NCI-H1092 treated with DMSO at 0.1 percent for 48 hours (cell line): Measurements from ENCODE around the gene SLC24A3.

Experiments
- DNase-seq: peaks from one replicate; lab custom pipeline; 2025; lab: John Stamatoyannopoulos, UW

Gene SLC24A3

DNA sequence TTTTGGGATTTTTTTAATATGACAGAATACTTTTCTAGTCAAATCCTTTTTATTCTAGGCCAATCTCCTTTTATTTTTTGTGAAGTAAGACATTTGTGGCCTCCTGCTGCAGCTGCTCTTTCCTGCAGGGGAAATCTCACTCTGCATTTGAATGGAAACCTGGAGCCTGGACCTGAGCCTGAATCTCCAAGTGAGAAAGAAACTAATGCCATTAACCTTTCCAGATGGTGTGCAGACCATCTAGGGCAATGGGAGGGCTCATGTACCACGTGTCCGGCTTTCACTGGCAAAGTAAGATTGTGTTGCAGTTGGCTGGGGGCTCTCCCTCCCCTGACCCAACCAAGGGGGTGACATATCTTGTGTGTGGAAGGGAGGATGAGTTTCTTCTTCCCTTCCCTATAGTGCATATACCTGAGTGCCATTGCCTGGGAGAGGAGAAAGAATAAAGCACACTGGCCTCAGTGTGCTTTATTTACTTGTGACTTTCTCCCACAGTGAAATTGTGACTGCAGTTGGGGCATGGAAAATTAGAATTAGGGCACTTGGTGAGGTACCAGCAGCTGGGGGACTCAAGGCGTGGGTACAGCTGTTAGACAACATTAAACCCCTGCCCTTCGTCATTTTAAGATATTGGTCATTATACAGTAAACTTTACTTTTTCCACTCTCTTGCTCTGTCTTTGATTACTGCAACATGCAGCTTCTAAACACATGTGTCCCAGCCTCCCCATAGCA is 385.8 kb downstream of the SLC24A3 start:
- no peak for DNase-seq

DNA sequence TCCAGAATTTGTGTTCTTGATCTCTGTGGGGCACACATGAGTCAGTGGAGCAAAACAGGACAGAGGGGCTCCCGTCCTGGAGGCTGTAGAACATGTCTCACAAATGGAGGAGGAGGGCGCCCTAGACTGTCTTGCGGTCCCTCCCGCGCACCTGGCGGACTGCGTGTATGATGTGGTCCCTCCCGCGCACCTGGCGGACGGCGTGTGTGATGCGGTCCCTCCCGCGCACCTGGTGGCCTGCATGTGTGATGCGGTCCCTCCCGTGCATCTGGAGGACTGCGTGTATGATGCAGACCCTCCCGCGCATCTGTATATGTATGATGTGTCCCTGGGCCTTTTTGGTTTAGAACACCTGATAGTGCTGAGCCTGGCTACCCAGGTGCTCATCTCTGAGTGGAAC is 386.8 kb downstream of the SLC24A3 start:
- DNase-seq: no peak

DNA sequence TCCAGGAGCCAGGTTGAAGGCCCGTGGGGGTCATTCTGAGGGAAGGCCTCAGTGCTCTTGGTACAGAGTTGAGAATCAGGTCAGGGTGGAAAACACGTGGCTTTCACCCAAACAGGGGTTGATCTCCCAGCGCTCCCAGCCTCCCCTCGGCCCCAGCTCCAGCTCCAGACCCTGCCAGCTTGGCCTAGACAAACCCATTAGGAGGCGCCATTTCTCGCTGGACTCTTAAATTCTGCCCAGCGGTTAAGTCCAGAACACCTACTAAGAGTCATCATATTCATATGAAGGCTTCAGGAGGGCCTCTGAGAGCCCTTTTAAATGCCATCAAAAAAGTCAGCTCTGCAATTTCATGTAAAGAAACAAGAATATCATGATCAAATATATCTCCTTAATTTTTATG is 387.6 kb downstream of the SLC24A3 start:
- DNase-seq: no peak

DNA sequence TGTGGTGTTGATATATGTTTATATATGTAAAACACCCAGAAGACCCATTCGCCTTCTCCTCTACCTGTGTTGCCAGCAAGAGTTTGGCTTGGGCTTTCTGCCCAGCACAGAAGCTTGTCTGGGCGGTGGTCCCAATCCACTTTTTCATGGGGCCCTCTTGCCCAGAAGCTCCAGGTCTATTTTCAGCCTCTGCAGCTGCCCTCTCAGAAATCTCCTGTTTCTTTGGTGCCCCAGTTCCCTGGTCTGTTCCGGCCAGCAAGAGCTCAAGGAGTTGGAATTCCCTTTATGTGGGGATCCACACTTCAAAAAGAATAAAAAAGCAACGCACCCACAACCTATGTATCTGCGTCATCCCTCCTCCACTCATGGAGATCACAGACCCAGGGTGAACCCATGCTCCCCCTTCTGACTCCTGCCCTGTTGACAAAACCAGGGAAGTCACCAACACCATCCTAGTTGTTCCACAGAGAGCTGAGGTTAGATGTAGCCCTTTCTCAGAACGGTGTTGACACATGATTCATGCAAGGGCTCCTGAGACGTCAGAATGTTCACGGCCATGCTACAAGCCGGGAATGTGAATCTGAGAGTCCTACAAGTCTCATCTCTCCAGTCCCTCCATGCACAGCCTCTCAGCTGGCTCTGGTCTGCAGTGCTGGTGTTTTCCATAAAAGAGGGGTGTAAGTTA is 388.8 kb downstream of the SLC24A3 start:
- DNase-seq: no peak

DNA sequence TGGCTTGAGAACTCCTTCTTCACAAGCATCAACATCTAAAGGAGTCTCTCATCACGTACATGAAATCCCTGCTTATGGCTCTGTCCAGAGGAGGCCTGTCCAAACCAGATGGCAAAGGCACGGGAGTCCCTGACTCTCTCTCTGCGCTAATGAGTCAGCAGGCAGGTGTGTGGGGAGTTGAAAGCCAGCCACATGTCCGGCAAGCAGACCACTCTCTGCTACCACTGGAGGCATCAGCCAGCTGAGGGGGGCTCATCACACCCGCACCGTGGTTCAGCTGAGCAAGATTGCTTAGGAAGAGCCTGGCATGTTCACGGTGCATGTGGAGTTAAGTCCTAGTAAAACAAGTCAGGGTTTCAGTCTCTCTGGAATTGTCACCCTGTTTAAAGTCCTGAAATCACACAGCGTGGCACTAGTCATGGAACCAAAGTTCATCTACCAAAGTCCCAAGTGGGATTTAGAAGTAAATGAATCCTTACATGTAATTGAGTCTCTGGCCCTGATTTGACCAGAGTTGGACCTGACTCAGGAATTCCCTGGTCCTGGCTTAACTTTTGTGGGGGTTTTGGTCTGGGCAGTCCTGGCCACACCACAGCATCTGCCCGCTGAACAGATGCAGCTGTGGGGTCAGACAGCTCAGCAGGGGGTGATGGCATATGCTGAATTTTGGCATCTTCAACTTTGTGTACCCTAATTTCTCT is 390.4 kb downstream of the SLC24A3 start:
- peak; percentile 14 for DNase-seq

DNA sequence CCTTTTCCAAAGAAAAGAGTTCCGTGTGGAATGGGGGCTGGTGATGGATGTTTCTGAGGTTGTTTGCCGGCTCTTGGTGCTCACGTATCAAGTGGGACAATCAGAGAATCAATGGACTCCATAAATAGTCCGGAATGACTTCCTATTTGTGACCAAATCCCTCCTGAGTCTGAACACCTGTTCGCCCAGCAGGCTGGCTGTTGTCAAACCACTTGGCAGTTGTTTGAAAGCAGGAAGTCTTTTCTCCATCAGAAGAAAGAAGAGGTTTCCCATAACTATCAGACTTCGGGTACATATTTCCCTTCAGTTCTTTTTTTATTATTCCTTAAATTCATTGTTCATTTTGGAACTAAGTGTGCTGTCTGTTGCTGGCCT is 390.9 kb downstream of the SLC24A3 start:
- DNase-seq: peak; percentile 50

DNA sequence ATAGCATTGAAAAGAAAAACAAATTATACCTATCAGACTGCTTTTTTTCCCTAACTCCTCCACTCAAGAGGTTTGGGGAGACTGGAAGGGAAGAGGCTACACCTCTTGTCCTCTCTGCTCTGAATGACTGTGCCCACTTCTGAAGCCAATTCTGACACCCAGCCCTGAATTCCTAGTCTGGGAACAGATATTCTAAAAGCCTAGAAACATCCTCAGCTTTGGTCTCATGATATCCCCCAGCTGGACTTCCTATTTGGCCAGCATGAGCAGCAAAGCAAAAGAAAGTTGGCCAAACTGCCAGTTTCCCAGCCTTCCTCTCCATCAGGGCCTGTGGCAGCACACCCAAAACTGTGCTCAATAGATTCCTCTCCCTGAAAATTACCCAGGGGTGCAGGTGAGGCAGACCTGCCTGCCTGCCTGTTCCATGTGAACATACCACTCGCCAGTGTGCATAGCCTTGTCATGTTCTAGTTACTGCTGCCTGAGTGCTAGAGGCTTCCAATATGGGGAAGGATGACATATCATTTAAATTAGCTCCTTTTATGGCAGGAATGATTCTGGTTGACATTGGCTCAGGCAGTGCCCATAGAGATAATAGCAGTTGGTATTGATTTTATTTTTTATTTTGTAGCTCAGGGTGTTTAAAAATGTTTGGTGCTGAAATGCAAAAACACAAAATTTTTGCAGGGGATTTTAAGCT is 393.5 kb downstream of the SLC24A3 start:
- no peak for DNase-seq

DNA sequence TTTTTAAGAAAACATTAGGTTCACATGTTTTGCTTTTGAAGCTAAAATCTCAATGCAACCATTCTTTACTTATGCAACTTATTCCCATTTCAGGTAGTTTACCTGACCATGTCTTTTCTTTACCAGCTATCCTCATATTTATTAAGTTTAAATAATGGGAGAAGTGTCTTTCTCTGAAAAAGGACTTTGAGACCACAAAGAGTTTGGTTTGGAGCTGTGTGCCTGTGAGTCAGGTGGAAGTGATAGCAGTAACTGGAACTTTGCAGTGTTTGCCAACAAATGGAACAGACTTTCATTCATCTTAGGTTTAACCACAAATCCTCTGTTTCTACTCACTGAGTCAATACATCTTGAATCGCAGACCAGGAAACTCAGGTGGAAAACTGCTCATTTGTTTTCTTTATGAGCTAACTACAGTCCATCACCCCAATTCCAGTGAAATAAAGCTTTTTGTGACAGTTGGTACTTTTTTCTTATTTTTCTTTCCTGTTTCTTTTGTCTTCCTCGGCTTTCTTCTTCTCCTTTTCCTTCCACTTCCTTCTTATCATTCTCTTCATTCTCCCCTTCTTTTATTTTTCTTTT is 397.3 kb downstream of the SLC24A3 start:
- DNase-seq: no peak

DNA sequence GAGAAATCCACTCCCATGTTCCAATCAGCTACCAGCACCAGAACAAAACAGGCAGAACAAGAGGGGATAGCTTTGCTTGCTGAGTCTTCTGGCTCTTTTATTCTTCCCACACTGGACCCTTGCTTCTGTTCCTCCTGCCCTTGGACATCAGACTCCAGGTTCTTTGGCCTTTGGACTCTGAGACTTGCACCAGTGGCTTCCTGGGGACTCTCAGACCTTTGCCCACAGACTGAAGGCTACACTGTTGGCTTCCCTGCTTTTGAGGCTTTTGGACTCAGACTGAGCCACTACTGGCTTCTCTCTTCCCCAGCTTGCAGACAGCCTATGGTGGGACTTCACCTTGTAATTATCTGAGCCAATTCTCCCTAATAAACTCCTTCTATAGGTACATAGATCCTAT is 403.2 kb downstream of the SLC24A3 start:
- no peak for DNase-seq

DNA sequence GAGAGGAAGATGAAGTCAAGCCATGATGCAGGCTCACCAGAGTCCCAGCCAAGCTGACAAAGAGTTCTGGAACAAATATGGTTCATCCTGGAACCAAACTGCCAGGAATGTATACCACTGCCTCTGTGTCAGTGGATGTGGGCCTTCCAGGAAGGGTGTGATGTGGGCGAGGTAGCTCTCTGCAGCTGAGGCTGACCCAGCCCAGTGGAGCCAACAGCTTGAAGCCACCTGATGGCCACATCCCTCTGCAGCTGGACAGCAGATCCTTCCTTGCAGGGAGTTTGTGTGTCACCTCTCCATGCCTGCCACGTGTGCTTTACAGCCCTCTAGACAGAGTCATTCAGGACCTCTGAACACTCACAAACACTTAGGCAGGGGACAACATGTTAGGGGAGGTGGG is 403.6 kb downstream of the SLC24A3 start:
- no peak for DNase-seq

DNA sequence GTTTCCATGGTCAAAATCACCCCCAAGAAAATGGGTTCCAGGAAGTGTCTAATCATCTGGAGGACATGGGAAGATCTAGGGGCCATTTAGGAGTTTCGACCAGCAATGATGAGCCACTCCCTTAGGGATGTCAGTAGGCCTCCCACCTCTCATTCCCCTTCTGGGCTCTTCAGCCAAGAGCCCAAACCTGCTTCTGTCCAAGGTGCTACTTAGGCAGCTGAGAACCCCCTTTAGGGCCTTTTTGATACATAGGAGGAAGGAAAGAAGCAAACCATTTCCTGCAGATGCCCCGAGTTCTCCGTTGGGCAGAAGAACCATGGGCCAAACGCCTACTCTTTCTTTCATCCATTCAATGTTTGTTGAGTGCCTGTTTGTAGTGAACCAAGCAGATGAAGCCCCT is 404.2 kb downstream of the SLC24A3 start:
- no peak for DNase-seq

DNA sequence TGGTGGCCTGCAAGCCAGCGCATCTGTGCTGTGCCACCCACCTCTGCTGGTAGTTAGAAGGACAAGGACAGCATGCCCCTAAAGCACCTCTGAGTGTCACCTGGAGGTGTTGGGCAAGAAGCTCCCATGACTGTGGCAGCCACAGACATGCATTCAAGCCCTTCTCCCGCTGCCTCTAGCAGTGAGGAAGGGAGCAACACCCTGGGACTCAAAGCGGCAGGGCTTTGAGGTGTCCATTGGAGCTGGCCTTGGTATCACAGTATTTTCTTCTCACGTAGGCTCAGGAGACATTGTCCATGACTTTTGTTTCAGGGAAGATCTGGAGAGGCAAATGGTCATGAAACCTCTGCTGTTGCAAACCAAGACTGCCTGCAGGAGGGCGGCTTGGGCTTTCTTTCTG is 404.8 kb downstream of the SLC24A3 start:
- no peak for DNase-seq

DNA sequence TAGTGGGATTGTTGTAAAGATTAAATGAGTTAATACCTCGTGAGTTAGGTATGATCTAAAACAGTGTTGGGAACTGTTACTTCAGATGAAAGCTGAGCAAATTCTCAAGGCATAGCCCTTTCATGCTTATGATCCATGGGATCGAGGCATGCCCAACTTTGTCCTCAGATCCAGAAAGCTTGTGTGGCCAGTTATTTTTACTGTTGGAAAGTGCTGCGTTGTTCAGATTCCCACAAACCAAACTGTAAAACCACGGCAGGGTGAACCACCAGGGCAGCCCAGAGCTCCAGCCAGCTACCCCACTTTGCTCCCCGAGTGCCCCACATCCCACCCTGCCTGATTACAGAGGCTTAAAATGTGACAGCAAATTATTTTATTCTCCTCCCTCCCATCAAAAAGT is 406.3 kb downstream of the SLC24A3 start:
- no peak for DNase-seq

DNA sequence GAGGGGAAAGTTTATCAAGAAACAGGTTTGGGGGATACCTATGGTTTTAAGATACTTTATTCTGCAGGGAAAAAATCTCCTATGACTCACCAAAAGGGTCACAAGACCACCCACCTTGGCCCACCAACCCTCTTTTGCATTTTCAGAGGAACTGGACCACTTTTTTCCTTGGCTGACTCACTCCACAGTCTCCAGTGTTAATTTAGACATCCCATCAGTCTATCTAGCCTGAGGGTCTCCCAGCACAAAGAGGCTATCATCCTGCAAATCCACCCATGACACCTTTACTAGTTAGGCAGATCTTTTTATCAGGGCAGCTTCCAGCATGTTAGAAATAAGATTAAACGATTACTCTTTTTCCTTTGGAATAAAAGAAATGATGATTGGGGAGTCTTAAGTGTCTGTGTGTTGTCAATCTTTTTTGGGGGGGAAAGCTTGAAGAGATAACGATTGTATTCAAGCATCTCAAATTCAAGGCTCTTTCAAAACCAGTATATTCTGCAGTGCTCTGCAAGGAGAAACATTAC is 407.5 kb downstream of the SLC24A3 start:
- no peak for DNase-seq

DNA sequence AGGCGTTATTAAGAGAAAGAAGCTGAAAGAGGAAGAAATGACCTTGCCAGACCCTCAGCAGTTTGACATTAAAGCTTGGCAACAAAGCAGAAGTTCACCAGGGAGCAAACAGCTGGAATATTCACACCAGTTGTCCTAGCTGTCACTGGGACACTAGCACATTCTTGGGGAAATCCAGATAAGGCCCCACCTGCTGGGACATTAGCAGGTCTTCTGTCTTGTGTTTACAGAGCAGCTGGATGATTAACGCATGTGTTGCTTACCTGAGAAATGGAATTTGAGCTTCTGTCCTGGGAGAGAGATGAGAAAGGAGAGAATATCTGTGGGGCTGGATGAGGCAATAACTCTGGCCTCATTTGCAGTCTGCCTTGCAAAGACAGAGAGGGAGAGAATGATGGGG is 408.0 kb downstream of the SLC24A3 start:
- no peak for DNase-seq

DNA sequence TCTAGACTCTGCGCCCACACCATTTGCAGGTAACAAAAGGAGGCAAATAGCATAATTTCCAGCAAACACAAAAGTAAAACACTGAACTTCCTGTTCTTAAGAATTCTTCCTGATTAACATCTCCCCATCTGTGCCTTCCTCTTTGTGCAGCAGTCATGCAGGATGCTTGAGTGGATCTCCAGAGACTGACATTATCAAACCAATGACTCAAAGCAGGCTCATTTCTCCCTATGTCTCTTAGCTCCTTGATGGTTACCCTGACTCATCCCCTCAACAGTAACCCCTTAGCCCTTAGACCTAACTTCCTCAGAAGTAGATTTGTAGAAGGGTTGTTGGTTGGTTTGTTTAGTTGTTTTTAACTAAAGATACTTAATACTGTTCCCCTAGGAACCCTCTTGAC is 408.6 kb downstream of the SLC24A3 start:
- no peak for DNase-seq

DNA sequence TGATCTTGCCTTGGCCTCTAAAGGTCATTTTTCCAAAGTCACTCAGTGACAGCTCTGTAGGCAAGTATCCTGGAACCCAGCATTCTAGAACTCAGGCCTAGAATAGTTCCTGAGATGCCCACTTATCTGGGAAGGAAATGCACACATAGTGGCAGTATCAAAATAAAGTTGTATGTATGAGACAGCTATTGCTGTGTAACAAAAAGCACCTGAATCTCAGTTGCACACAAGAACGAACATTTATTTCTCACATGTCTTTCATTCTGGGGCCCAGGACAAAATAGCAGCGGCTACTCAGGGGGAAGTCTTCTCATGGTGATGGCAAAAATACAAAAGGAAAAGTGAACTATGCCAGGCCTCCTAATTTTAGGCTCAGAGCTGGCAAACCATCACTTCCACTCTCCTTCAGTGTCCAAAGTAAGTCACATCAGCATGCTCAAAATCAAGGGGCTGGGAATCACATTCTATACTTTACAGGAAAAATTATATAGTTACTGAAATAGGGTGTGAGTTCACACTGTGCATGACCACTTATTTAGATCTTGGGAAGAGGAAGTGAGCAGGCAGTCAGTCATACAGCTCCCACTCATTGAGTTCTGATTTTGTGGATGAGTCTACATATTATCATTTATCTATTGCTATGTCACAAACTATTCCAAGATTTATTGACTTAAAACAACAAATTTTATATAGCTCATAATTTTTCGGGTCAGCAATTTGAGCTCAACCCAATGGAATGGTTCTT is 412.0 kb downstream of the SLC24A3 start:
- DNase-seq: no peak

DNA sequence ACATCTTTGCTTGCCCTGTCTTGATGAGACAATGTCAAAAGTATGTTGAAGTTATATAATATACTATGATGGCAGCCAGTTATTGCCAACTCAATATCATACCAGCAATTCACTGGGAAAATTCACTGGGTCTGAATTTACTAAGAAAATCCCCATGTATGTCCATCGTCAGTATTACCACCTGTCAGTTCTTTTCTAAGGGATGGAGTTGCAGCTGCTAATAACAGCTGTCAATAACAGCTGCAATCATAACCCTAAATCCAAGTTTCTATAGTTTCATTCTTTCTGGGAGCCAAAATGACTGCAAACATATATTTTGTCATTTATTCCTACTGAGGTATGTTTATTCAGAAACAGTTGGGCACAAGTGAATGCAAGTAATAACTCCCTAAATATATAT is 413.0 kb downstream of the SLC24A3 start:
- no peak for DNase-seq

DNA sequence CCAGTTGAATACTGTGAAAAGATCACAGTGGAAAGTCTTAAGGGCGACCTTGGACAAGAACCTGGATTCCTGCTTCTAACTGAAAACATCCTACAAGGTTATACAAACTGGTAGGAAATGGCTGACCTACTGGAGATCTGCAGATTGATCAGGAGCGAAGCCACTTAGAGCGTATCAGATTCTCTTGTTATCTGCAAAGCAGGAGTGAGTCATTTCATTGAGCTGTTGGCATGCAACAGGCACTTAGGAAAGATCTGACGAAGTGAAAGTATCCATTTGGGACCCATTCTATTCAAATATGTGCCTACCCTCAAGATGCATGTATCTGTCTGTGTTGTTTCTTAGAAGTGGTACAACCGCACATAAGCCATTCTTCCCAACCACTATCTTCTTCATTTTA is 414.5 kb downstream of the SLC24A3 start:
- DNase-seq: no peak

DNA sequence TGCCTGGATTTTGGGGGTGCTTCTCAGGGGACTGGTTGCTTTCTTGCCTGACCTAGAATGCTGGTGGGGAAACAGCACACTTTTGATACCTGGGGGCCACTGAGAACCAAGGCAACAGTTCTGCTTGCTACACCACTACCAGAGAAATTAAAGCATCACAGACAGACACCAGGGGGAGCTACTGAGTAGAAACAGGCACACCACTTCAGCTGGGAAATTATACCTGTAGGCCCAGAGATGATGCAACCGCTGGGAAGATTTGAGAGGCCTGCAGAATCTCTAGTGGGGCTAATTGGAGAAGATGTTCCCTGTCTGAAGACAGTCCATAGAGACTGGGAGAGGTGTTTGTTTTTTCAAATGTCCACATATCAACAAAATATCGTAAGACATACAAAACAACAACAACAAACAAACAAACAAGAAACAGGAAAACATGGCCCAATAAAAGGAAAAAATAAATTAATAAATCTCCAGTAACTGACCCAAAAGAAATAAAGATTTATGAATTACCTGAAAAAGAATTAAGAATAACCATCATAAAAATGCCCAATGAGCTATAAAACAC is 416.2 kb downstream of the SLC24A3 start:
- DNase-seq: peak; percentile 53

DNA sequence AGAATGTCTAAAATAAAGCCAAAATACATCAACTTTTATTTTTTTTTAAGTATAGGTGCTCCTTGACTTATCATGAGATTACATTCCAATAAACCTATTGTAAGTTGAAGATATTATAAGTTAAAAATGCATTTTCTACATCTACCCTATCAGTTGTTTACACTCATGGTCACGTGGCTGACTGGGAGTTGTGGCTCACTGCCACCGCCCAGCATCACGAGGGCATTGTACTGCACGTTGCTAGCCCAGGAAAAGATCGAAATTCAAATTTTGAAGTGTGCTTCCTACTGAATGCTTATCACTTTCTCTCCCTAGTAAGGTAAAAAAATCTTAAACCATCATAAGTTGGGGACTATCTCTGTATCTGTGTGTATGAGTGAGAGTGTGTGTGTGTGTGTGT is 419.0 kb downstream of the SLC24A3 start:
- DNase-seq: no peak
